ENCODE data around the gene AGBL1.

AGBL1 gene

GRCh38 chr15:86677278-86677677 is 597.6 kb downstream of the AGBL1 start:
- H3K4me3 ChIP-seq (ENCODE audit: low read depth, low read length): no peak overlapping the region
- DNase-seq (ENCODE audit: low read depth): no peak
- no peak for TF ChIP-seq CTCF (conservative IDR thresholded peaks at IDR 0.05; ENCODE audit: low read depth, low read length)

GRCh38 chr15:86685263-86685662 is 605.6 kb downstream of the AGBL1 start:
- no peak for TF ChIP-seq CTCF (conservative IDR thresholded peaks at IDR 0.05; ENCODE audit: low read depth, low read length)
- H3K4me3 ChIP-seq (ENCODE audit: low read depth, low read length): no peak overlapping the region
- DNase-seq (ENCODE audit: low read depth): no peak

GRCh38 chr15:86689006-86689405 is 609.3 kb downstream of the AGBL1 start:
- no peak overlapping the region for H3K4me3 ChIP-seq (ENCODE audit: low read depth, low read length)
- TF ChIP-seq CTCF (conservative IDR thresholded peaks at IDR 0.05; ENCODE audit: low read depth, low read length): no peak
- DNase-seq (ENCODE audit: low read depth): no peak

GRCh38 chr15:86690566-86690965 is 610.9 kb downstream of the AGBL1 start:
- no peak overlapping the region for H3K4me3 ChIP-seq (ENCODE audit: low read depth, low read length)
- no peak for TF ChIP-seq CTCF (conservative IDR thresholded peaks at IDR 0.05; ENCODE audit: low read depth, low read length)
- DNase-seq (ENCODE audit: low read depth): peak; percentile 0

GRCh38 chr15:86691091-86691663 is 611.5 kb downstream of the AGBL1 start:
- DNase-seq (ENCODE audit: low read depth): peak; percentile 0
- TF ChIP-seq CTCF (conservative IDR thresholded peaks at IDR 0.05; ENCODE audit: low read depth, low read length): no peak
- no peak overlapping the region for H3K4me3 ChIP-seq (ENCODE audit: low read depth, low read length)

- TF ChIP-seq CTCF (conservative IDR thresholded peaks at IDR 0.05; ENCODE audit: low read depth, low read length): no peak
- H3K4me3 ChIP-seq (ENCODE audit: low read depth, low read length): no peak overlapping the region
- DNase-seq (ENCODE audit: low read depth): no peak
These were observed 621.4 kb downstream of the AGBL1 start for GRCh38 chr15:86700864-86701610.

- no peak for DNase-seq (ENCODE audit: low read depth)
- TF ChIP-seq CTCF (conservative IDR thresholded peaks at IDR 0.05; ENCODE audit: low read depth, low read length): no peak
- H3K4me3 ChIP-seq (ENCODE audit: low read depth, low read length): no peak overlapping the region
These were observed 621.9 kb downstream of the AGBL1 start for GRCh38 chr15:86701611-86701963.

Data from choroid plexus epithelial cell (primary cell).